Keratinocyte (primary cell): Measurements from ENCODE around the gene STK32B.

Experiments
- CTCF ChIP-seq, 3 experiments: IDR thresholded peaks in 1 of 3; conservative IDR thresholded peaks in 1 of 3; optimal IDR thresholded peaks in 1 of 3; 2 replicates in 2 of 3; 3 replicates in 1 of 3; pipeline versions ENCODE3 to v1.5.1; 2011; ENCODE audit warnings: low read length in 3 of 3, mild to moderate bottlenecking in 3 of 3, moderate library complexity in 2 of 3, control low read depth in 1 of 3, inconsistent platforms in 1 of 3; ENCODE audit not compliant: insufficient read depth in 2 of 3; ENCODE audit errors: extremely low read depth in 1 of 3
- EZH2 ChIP-seq: IDR thresholded peaks from one replicate; pipeline ENCODE4 v1.6.1; 2012; ENCODE audit warnings: inconsistent platforms, mild to moderate bottlenecking, low read length, moderate library complexity

DNA sequence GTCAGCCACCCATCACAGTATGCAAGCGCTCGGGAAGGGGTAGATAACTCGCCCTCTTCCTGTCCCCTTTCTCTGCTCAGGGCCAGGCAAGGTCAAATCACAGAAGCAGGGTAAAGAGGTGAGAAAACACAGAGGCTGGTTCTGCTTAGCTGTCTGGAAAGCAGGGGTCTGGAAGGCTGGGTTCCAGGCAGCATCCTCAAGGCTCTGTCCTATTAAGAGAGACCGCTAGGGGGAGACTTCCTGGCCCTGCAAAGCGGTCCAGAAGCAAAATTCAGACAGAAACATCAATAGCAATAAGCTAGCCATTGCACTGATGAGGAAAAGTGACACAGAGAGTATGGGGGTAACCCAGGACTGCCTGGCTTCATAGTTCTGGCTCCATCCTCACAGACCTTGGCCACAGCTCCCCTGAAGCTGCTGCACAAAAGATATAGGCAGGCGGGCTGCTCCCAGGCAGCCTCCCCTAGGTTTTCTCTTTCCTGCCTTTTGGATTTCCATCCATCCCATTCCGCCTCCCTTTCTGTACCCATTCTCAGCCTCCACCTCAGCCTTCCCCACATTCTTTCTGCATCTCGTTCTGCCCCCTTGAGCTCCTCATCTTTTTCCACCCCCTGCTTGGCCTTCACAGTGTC is 348.6 kb downstream of the STK32B start:
- TF ChIP-seq CTCF (optimal IDR thresholded peaks at IDR 0.05 in 1 of 3, IDR thresholded peaks at IDR 0.05 in 1 of 3, conservative IDR thresholded peaks at IDR 0.05 in 1 of 3; ENCODE audit: extremely low read depth in 1 of 3, insufficient read depth in 2 of 3, low read length in 3 of 3) = peak; percentile 57 to 90 (median 80)
- no peak for TF ChIP-seq EZH2
